Measurements from ENCODE around the gene LRPAP1.

DNA sequence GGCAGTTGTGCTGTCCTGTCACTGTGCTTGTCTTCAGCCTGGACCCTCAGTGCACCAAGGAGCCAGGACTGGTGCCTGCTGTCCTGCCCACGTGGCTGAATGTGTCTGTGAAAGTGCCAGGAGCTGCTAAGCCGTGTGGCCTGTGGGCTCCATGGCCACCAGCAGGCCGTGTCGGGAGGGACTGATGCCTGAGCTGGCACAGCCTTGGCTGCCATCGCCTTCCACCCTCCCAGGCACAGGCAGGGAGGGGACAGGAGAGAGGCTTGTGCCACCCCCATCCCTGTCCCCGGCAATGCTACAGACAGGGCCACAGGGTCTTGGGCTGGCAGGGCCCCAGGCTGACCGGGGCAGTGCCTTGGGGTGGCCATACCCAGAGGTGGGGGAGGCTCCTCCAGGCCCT is 44.4 kb downstream of the LRPAP1 start:
- TF ChIP-seq CTCF (IDR thresholded peaks at IDR 0.05), result no peak
- no peak for TF ChIP-seq EP300 (IDR thresholded peaks at IDR 0.05)
- TF ChIP-seq POLR2A (IDR thresholded peaks at IDR 0.05), result no peak

Data from ovary (tissue), 3 donors.